Measurements from ENCODE around the gene GABRB1.
A peak's percentile ranks its signal among the peaks of the same experiment; 100 is the strongest.

GABRB1 gene

GRCh38 chr4:47386561-47387235 lies 355.3 kb downstream of the GABRB1 start:
- no peak for DNase-seq (ENCODE audit: low read depth)

DNA sequence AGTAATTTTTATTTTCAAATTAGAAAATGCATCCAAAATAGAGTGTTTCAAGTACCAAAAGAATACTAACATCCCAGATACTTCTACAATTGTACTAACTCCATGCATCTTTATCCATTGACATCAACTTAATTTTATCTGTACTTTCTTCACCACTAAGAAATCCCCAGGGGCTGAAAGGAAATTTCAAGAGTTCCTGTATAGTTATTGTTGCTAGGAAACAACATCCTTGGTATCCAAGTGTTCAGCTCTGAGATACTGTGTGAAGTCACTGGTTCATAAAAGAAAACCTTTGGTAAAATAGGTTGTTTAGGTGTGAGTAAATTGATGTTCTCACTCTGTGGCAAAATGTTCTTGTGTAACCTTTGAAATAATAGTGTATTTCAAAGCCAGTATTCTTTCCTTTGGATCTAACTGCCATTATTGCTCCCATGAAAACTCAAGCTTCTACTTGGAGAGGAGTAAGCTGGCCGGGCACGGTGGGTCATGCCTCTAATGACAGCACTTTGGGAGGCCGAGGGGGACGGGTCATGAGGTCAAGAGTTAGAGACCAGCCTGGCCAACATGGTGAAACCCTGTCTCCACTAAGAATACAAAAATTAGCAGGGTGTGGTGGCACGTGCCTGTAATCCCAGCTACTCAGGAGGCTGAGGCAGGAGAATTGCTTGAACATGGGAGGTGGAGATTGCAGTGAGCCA lies 359.2 kb downstream of the GABRB1 start:
- DNase-seq (ENCODE audit: low read depth) = no peak

- DNase-seq (ENCODE audit: low read depth) = no peak
These were observed 359.9 kb downstream of the GABRB1 start for GRCh38 chr4:47391256-47391655.

GRCh38 chr4:47406408-47406807 lies 375.0 kb downstream of the GABRB1 start:
- DNase-seq (ENCODE audit: low read depth) = no peak

DNA sequence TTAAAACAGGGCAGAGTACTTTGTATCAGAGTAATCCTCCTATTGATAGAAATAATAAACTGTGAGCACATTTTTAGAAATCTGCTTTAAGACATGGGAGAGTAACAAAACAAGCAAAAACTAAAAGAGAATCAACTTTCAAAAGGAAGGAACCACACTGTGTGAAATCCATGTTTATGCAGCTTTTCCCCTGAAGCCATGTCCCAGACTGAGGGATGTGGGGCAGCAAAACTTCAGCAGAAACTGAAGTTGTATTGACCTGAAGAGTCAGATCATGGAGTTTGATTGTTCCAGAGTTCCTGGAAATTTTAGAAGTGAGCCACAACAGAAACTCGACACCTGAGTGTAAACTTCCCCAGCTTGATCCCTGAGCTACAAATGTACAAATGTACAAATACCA lies 378.9 kb downstream of the GABRB1 start:
- DNase-seq (ENCODE audit: low read depth) = no peak

DNA sequence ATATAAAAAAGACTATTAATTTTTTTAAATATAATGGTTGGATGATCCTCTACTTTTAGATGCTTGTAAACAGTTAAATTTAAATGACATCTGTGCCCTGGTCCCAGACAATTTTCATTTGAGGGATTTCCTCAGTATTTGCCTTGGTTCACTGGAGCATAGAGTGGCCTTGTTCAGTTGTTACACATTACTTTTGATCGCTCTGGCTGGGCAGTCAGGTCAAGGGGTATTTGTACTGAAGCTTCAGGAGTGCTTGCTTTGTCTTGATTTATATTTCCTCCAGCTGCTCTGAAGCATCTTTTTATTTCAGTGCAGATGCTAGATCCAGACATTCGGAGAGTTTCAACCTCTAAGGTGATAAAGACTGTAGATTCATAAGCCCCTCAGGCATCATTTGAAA lies 382.2 kb downstream of the GABRB1 start:
- DNase-seq (ENCODE audit: low read depth) = no peak

DNA sequence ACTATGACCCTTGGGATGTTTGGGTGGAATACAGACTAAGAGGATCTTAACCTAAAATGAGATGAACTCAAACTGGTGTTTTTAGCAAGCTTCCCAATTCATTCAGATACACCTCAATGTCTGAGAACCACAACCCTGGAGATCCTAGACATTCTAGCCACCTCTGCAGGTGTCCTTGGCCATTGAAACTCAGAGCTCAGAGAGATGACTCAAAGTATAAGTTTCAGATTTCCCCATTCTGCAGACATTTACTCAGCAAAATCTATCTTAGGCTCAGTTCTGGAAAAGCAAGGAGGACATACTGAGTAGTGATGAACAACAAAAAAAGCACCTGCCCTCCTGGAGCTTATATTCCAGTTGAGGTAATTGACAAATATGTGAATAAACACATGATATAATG lies 384.4 kb downstream of the GABRB1 start:
- DNase-seq (ENCODE audit: low read depth) = no peak

DNA sequence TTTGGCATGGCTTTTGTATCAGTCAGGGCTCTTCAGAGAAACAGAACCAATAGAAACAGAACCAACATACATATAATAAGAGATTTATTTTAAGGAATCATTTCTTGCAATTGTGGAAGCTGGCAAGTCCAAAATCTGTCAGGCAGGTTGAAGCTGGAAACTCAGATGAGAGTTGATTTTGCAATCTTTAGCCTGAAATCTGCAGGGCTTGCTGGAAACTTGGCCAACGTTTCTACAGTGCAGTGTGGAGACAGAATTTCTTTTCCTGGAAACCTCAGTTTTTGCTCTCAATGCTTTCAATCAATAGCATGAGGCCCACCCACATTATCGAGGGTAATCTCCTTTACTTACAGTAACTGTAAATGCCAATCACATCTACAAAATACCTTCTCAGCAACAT lies 386.8 kb downstream of the GABRB1 start:
- DNase-seq (ENCODE audit: low read depth) = no peak

DNA sequence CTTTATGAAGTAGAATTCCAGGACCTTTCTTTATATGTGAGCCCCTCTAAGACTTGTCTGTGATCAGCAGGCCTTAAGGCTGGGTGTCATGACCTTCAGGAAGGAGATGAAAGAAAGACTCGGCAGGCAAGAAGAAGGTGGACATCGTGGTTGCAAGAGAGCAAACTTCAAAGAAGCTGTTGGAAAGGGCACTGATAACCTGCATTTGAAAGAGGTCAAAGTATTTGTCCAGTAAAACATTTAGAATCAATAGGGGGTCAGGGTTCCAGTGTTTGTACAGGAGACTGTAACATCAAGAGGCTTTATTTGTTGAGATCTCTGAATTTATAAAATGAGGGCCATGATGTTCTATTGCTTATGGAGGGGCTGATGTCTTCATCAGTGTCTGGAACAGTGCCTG lies 387.9 kb downstream of the GABRB1 start:
- no peak for DNase-seq (ENCODE audit: low read depth)

GRCh38 chr4:47425628-47426027 lies 394.3 kb downstream of the GABRB1 start:
- DNase-seq (ENCODE audit: low read depth) = no peak

DNA sequence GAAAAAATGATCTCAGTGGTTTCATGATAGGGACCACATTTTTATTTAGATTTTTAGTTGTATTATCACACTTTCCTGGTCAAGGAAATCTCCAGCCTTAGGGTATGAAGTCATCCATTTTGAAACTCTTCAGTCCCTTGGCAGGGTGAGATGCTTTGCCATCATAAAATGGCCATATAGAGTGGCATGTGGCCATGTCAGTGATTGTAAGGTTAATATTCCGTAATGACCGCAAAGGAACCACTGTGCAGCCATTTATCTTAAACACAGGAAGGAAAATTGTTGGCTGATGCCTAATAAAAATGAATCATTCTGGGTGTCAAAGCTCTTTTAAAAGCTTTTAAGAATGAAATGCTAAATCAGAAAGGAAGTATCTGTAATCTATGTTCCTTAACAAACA lies 396.6 kb downstream of the GABRB1 start:
- DNase-seq (ENCODE audit: low read depth) = no peak

DNA sequence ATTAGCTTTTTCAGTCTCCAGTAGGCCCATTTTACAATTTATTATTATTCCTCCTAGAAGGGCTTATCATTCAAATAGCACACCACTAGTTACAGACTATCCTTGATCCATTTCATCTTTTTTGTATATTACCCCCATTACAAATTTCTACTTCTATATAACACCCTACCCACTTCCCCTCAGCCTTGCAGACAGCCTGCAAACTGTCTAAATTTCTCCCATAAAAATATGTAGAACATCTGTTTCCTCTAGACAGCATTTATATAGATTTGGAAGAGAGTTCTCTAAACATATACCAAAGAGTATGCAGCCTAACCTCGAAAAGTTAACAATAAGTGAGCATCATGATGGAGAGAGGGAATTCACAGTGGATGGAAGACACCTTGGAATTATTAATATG lies 401.4 kb downstream of the GABRB1 start:
- no peak for DNase-seq (ENCODE audit: low read depth)

GRCh38 chr4:47434931-47435330 lies 403.6 kb downstream of the GABRB1 start:
- DNase-seq (ENCODE audit: low read depth) = no peak

DNA sequence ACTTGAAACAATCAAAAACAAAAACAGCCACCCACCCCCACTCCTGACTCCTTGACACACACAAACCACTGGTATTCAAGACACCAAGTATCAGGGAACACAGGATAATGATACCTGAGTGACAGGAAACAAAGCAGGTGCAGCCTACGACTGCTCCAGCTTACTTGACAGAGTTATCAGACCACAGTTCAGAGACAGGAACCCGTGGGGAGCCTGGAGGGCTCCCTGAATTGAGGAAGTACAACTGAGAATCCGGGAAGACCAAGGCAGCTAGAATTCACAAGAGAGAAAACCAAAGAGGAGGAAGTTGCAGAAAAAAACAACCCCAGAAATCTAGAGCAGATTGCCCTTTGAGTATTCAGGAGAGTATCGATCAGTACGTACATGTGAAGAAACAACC lies 411.6 kb downstream of the GABRB1 start:
- no peak for DNase-seq (ENCODE audit: low read depth)

DNA sequence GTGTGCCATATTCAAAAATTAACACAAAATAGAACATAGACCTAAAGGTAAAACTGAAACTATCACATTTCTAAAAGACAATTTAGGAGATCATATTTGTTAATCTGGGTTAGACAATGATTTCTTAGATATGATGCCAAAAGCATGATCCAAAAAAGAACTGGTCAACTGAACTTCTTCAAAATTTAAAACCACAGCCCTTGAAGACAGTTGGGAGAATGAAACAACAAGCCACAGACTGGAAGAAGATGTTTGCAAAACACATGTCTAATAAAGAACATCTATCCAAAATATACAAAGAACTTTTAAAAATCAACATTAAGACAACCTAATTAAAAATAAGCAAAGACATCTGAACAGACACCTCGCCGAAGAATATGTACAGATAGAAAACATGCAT lies 412.7 kb downstream of the GABRB1 start:
- no peak for DNase-seq (ENCODE audit: low read depth)

- DNase-seq (ENCODE audit: low read depth) = no peak
These were observed 420.3 kb downstream of the GABRB1 start for GRCh38 chr4:47451657-47452056.

GRCh38 chr4:47462799-47463234 lies 431.4 kb downstream of the GABRB1 start:
- DNase-seq (ENCODE audit: low read depth) = no peak

DNA sequence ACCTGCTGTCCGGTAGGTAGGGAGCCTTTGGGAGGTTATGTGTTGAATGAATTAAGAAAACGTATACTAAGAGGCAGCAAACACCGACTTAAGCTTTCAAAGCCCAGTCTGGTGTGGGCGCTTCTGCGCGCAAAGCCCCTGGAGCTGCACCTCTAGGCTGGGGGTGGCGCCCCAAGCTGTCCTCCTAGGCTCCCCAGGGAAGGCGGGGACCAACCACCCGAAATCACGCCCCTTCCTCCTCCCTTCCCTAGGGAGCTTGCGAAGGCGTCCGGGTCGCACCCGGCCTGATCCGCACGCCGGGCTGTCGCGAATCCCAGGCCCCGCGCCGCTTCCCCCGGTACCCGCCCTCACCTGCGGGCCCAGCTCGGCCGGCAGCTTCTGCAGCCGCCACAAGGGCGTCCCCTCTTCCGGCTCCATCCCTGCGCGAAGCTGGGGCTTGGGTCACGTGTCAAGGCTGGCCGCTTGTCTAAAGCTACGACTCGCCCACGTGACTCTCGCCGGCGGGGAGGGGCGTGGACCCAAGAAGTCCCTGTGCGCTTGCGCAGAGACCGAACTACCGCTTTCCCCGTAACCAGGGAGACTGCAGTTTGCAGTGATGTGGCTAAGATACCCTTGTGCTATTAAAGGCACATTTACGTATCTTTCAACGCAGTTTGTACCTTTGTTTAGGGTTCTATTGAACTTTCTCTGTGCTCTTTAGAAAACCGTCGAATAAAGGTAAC lies 432.0 kb downstream of the GABRB1 start, which contains the start of gene COMMD8:
TSS of gene COMMD8 (minus strand) at position 468 of the 722 bp plus-strand sequence. CDS start at position 417, 51 bp downstream.
- DNase-seq (ENCODE audit: low read depth) = peak; percentile 96

- no peak for DNase-seq (ENCODE audit: low read depth)
These were observed 433.6 kb downstream of the GABRB1 start for GRCh38 chr4:47465004-47465403.

GRCh38 chr4:47466056-47466785 lies 434.9 kb downstream of the GABRB1 start:
- DNase-seq (ENCODE audit: low read depth) = no peak

GRCh38 chr4:47468706-47469365 lies 437.5 kb downstream of the GABRB1 start:
- DNase-seq (ENCODE audit: low read depth) = no peak

DNA sequence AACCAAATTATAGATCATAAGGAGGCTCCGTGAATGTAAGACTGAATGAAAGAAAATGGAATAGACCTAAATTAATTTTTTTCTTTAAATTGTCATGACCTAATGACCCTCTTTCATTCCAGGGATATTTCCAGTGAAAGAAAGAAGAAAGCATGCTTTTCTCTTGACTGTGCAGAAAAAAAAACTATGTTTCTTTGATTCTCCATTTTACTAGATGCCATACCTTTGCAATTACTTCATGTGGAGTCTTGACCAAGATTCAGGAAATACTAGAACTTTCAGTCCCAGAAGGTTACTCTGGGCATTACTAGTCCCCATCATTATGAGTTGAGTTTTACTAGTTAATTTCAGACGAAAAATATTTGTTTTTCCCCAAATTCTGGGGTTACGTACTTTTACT lies 438.6 kb downstream of the GABRB1 start:
- DNase-seq (ENCODE audit: low read depth) = no peak

Data from activated T-cell treated with anti-CD3 and anti-CD28 coated beads for 1 hour (primary cell).